ENCODE results near the gene RSF1.
"Not testable (repeated sequence)": the region's sequence is repeated elsewhere in the genome, so short reads cannot be mapped to it uniquely, and the experiment has no call there.

RSF1 gene

GRCh38 chr11:77687088-77687487 lies 133.4 kb downstream of the RSF1 start:
- DNase-seq (ENCODE audit: low spot score) = no peak

- DNase-seq (ENCODE audit: low spot score) = no peak
These were observed 143.4 kb downstream of the RSF1 start for GRCh38 chr11:77677138-77677537.

GRCh38 chr11:77672264-77672663 lies 148.3 kb downstream of the RSF1 start:
- peak; percentile 20 for DNase-seq (ENCODE audit: low spot score)

- DNase-seq (ENCODE audit: low spot score) = no peak
These were observed 150.5 kb downstream of the RSF1 start for GRCh38 chr11:77669848-77670511.

GRCh38 chr11:77668760-77669159 lies 151.8 kb downstream of the RSF1 start:
- DNase-seq (ENCODE audit: low spot score) = no peak

DNA sequence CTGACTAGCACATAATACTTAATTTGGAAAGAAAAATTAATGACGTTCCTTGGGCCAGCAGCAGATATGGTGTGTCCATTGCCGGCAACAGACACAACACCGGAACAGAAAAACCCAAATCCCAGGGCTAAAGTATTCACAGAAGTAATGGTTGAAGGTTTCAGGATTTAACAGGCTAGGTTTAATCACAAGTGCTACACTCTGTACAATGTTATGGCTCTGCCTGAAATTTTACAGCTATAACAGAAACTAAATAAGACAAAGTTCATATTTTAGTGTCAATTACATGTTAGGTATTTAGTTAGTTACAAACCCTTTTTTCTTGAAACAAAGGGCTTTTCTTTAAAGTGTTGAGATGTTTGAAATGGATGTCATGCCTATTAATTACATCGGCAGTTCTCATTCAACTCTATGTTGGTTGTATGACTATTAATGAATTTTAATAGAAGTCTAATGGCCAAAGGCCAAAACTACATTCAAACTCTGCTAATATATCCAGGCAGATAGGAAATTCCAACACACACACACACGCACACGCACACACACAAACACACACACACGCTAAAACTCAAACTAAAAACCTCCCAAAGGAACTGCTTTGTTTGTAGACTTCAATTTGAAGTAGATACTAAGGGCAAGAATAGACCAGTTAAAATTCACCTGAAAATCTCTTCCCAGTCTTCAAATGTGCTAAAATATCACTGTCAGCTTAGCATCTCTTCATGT lies 155.1 kb downstream of the RSF1 start:
- no peak for DNase-seq (ENCODE audit: low spot score)

GRCh38 chr11:77661670-77662069 lies 158.9 kb downstream of the RSF1 start:
- DNase-seq (ENCODE audit: low spot score) = no peak

DNA sequence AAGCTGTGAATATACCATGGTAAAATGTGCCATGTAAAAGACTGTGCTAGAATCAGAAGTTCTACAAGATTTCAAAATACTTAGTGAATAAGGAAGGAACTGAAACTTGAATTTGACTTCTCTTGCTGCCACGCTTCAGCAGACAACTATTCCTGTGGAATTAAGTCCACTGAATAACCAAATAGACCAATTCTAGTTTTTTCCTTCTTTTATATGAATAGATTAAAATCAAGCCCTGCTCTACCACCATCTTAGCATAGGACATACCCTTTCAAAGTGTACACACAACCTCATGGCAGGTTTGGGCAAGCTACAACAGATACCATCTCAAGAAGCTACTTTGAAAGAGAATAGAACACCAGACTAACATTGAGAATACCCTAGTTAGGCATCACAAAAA lies 159.6 kb downstream of the RSF1 start:
- no peak for DNase-seq (ENCODE audit: low spot score)

GRCh38 chr11:77658213-77659013 lies 162.1 kb downstream of the RSF1 start:
- DNase-seq (ENCODE audit: low spot score) = no peak

GRCh38 chr11:77656362-77656761 lies 164.2 kb downstream of the RSF1 start:
- DNase-seq (ENCODE audit: low spot score) = no peak

DNA sequence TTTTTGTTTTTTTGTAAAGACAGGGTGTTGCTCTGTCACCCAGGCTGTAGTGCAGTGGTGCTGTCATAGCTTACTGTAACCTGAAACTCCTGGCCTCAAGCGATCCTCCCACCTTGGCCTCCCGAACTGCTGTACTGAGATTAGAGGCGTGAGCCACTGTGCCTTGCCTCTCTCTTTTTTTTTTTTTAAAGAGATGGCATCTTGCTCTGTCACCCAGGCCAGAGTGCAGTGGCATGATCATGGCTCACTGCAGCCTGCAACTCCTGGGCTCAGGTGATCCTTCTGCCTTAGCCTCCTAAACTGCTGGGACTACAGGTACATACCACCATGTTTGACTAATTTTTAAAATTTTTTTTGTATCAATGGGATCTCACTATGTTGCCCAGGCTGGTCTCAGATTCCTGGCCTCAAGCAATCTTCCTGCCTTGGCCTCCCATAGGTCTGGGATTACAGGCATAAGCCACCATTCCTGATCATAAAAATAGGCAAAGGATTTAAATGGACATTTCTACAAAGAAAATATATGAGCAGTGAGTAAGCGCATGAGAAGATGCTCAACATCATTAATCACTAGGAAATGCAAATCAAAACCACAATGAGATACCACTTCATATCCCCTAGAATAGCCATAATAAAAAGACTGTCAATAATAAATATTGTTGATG lies 165.6 kb downstream of the RSF1 start:
- no peak for DNase-seq (ENCODE audit: low spot score)

DNA sequence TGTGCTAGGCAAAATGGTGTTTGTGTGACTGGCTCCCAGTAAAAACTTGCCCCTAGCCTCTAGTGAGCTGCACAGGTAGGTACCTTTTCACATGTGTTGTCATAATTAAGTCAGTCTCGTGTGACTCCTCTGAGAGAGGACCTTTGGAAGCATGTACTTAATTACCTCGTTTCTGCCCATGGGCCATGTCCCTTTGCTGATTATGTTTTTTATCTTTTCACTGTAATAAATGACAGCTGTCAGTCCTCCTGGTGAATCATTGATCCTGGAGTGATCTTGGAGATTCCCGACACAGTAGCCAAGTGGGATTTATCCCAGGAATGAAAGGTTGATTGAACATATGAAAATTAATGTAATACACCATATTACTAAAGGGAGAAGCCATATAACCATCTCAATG lies 170.4 kb downstream of the RSF1 start:
- DNase-seq (ENCODE audit: low spot score) = no peak

DNA sequence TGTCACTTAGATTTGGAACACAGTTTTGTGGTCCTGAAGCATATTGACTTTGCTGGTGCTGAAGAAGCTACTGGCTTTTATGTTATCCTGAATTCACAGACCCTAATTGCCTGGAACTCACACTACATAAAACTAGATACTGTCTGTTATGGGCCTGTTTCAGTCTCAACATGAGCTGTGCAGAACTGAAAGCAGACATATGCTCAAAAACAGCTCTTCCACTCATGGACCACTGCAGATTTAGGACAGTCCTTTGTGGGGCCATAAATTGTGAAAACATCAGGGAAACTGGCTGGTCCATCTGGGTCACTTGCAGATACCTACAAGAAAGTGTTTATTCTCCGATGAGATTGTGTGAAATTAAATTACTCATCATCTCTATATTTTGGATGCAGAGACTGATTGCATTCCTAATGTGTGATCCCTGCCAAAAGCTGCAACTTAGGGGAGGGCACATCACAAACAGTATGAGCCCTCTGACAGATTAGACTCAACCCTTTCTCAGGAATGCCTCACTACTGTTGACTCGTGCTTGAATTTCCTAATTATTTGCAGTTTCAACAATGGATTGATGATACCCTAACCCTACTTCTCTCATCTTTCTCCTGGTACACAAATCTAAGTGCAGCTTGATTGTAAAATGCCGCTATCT lies 172.7 kb downstream of the RSF1 start:
- DNase-seq (ENCODE audit: low spot score) = no peak

GRCh38 chr11:77644887-77645286 lies 175.6 kb downstream of the RSF1 start:
- DNase-seq (ENCODE audit: low spot score) = no peak

DNA sequence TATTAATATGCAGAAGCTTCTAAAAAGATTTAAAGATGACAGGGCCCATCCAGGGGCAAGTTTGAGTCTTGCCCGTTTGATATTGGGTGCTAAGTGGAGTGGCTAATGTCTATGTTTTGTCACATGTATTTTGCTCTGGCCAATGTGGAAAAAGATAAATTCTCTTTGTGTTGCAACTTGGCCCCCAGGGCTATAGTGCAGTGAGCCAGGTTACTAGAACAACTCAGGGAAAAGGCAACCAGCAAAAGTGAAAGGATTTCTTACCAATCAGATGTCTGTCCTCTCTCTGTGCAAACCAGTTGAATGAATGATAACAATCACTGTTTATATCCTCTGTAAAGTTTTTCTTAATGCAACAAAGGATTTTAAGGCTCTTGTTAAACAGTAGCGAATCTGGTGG lies 178.3 kb downstream of the RSF1 start:
- no peak for DNase-seq (ENCODE audit: low spot score)

DNA sequence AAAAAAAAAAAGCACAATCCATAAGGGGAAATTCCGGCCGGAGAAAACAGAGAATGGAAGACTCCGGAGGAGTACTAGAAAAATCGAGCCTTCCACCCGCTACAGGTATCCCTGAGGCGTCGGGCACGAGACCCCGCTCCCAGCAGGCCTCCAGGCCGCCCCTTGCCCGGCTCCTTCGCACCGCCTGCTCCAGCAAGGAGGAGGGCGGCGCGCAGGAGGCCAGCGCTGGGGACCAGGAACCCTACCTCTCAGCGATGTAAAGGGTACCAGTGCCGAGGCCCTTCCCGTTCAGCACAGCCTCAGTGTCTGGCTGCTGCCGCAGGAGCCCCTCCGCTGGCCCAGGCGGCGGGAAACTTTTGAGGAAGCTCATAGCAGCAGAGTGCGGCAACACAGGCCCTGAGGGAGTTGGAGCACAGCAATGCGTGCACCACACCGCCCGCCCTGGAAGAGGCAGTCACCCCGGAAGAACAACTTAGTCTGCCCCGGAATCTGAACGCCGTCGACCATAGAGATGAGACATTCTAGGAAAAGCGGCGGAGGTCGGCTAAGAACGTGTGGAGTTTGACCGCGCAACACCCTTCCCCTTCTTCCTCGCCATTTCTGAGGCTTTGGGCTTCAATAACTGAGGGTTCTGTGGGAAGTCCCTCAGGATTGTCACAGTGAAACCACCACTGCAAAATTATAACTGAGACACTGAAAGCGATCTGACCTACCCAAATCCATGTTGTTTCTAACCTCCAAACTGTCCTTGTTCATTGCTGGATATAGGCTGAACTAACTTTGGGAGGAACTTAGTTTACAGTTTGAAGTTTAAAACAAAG lies 183.0 kb downstream of the RSF1 start, which contains the start of gene CLNS1A:
Gene CLNS1A (minus strand): TSS at position 450 of the 821 bp plus-strand sequence. CDS start 80 bp downstream, at position 370.
- DNase-seq (ENCODE audit: low spot score) = peak; percentile 72

DNA sequence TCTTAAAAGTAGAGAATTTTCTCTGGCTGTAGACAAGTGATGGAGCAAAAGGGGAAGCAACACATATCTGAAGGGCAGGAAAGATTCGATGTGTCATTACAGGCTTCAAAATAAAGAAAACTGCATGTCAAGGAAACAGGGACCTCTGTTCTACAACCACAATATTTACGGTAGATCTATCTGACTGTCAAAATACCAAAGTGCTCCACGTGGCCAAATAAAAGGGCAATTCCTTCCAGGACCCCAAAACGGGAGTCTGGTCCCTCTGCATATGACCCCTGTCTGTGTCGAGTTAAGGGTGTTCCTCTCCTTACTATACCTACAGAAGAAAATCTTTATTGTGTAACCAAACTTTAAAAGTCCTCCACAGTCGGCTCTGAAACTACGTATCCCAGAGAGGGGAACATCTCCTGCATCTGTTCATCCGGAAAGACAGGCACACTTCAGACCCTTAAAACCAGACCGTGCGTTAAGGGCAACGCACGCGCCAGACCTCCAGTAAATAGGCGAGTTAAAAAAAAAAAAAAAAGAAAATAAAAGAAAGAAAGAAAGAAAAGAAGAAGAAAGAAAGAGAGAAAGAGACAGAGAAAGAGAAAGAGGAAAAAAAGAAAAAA lies 183.7 kb downstream of the RSF1 start:
- no peak for DNase-seq (ENCODE audit: low spot score)

GRCh38 chr11:77633926-77634325 lies 186.6 kb downstream of the RSF1 start:
- DNase-seq (ENCODE audit: low spot score) = not testable (repeated sequence)

GRCh38 chr11:77630157-77630710 lies 190.3 kb downstream of the RSF1 start:
- no peak for DNase-seq (ENCODE audit: low spot score)

DNA sequence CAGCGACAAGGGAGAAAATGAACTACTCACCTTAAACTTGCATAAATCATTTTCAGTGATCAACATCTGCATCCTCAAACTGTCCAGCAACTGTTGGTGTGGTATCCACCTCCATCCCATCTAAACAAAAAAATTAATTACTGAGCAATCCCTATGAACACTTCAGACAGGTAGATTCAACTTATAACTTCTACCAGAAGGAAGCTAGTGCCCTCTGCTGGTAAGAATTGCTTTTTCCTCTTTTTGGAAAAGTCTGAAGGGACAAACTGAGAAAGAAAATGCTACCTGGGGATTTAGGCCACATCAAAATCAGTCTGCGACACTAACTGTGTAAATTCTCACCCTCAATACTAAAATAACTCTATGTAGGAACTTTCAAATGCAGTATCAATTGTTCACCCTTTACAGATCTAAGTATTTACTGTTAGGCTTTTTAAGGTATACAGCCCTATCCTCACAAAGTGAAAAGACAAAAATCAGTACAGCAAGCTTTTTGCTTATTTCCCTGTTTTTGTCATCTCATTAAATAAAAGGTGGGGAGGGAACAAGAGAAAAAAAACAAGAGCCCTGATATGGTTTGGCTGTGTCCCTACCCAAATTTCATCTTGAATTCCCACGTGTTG lies 200.8 kb downstream of the RSF1 start:
- DNase-seq (ENCODE audit: low spot score) = peak; percentile 70

Measured in hematopoietic multipotent progenitor cell treated with erythropoietin and hydrocortisone succinate and interleukin-3 and kit ligand, for 15 days (in vitro differentiated cells).